Progenitor cell of endocrine pancreas (in vitro differentiated cells): ENCODE data around the gene ULK4. TPM values are rescaled to one million over a fixed set of nuclear protein-coding genes. Genes with fewer than 3 reads are reported as not detected.
A peak's percentile ranks its signal among the peaks of the same experiment; 100 is the strongest.
"Not testable (repeated sequence)": the region's sequence is repeated elsewhere in the genome, so short reads cannot be mapped to it uniquely, and the experiment has no call there.

ENCODE experiments used
- DNase-seq: peaks from one replicate; pipeline ENCODE4 v3.0.0; 2021; ENCODE audit warnings: low spot score; ENCODE audit not compliant: unreplicated experiment
- H3K27ac Mint-ChIP-seq: 2 replicates; pipeline ENCODE4 v1.8.0; 2021; ENCODE audit warnings: mild to moderate bottlenecking, moderate library complexity, mixed read lengths
- H3K27me3 Mint-ChIP-seq: 2 replicates; pipeline ENCODE4 v1.8.0; 2021; ENCODE audit warnings: mixed read lengths
- H3K36me3 Mint-ChIP-seq: 2 replicates; pipeline ENCODE4 v1.8.0; 2022; ENCODE audit warnings: mixed read lengths; ENCODE audit not compliant: insufficient read depth
- H3K4me1 Mint-ChIP-seq: 2 replicates; pipeline ENCODE4 v1.8.0; 2021; ENCODE audit warnings: low read depth, mixed read lengths
- H3K4me3 Mint-ChIP-seq: 2 replicates; pipeline ENCODE4 v1.8.0; 2021; ENCODE audit warnings: low read depth, mild to moderate bottlenecking, moderate library complexity, mixed read lengths
- H3K9me3 Mint-ChIP-seq: 2 replicates; pipeline ENCODE4 v1.8.0; 2021; ENCODE audit warnings: low read depth, mixed read lengths
- CTCF ChIP-seq: fragments of 200-600 bp; sonication (generic); IDR thresholded peaks from one replicate; pipeline ENCODE4 v1.5.0; 2021; ENCODE audit warnings: antibody characterized with exemption, mild to moderate bottlenecking; ENCODE audit not compliant: unreplicated experiment
- total RNA-seq: library from RNA; stranded (reverse); gene quantifications from 2 replicates; pipeline ENCODE4 v1.2.1, GENCODE V29; 2021

The ULK4 gene
- total RNA-seq, 1 donor from 2014 or later: 14.2 TPM

DNA sequence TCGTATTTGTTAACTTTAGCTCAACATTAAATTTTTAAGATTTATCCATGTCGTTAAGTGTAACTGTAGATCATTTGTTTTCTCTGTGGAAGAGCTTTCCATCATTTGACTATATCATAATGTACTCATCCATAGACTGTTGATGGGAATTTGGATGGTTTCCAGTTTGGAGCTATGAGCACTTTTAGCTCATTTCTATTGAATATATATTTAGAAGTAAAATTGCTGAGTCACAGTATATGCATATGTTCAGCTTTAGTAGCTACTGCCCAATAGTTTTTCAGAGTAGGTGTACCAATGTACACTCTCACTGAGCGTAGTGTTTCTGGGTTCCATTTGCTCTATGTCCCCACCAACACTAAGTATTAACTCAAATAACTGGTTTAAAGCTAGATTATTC is 263.0 kb downstream of the ULK4 start:
- peaks cover 9% of the 10 kb centered on the region for H3K36me3 Mint-ChIP-seq
- H3K27me3 Mint-ChIP-seq: no peaks in the 10 kb centered on the region
- no peak overlapping the region for H3K4me3 Mint-ChIP-seq
- H3K9me3 Mint-ChIP-seq: peaks cover 8% of the 10 kb centered on the region
- DNase-seq: no peak
- no peak overlapping the region for H3K27ac Mint-ChIP-seq
- peaks cover 7% of the 10 kb centered on the region for H3K4me1 Mint-ChIP-seq
- no peak for TF ChIP-seq CTCF

GRCh38 chr3:41697702-41698101 is 264.2 kb downstream of the ULK4 start:
- no peak for DNase-seq
- H3K4me3 Mint-ChIP-seq: no peak overlapping the region
- TF ChIP-seq CTCF: no peak
- peaks cover 7% of the 10 kb centered on the region for H3K4me1 Mint-ChIP-seq
- H3K9me3 Mint-ChIP-seq: peaks cover 8% of the 10 kb centered on the region
- H3K27ac Mint-ChIP-seq: no peak overlapping the region
- H3K36me3 Mint-ChIP-seq: peaks cover 9% of the 10 kb centered on the region
- H3K27me3 Mint-ChIP-seq: no peaks in the 10 kb centered on the region

DNA sequence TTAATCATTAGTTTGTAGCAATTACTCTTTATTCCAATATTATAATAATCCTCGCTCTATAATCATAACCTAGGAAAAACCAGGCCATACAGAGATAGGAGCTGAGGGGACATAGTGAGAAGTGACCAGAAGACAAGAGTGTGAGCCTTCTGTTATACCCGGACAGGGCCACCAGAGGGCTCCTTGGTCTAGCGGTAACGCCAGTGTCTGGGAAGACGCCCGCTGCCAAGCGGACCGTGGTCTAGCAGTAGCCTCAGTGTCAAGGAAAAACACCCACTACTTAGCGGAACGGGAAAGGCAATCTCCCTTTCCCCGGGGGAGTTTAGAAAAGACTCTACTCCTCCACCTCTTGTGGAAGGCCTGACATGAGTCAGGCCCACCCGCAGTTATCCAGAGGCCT is 266.1 kb downstream of the ULK4 start:
- H3K27ac Mint-ChIP-seq, H3K9me3 Mint-ChIP-seq, H3K4me3 Mint-ChIP-seq, H3K27me3 Mint-ChIP-seq, DNase-seq, H3K4me1 Mint-ChIP-seq, H3K36me3 Mint-ChIP-seq: not testable (repeated sequence)
- peak; percentile 23 for TF ChIP-seq CTCF

GRCh38 chr3:41693799-41694198 is 268.1 kb downstream of the ULK4 start:
- peaks cover 13% of the 10 kb centered on the region for H3K9me3 Mint-ChIP-seq
- no peak for TF ChIP-seq CTCF

DNA sequence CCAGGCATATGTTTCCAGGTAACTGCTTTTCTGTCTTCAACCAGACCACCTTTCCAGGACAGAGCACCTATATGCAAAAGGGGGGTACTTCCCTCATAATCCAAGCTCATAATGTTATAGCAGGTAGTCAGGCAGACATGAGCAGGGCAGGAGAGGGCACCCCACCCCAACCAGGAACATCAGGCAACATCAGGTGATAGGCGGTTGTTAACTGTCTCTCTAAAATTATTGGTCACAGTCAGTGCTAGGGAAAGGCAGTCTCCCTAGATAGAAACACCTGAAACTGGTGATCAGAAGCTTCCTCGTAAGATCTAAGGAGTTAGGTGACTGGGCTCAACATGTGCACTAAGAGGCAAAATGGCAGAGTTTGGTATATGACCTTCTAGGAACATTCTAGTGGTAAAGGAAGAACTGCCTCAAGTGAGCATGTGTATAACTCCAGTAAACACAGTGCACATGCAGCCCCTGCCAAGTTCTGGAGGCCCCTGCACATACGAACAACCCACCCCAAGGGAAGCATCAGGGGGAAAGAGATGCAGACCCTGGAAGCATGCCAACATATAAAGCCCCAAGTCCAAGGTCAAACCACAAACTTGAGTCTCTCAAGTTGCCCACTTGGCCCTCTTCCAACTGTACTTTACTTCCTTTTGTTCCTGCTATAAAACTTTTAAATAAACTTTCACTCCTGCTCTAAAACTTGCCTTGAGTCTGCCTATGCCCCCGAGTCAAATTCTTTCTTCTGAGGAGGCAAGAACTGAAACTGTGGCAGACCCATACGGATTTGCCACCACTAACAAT is 270.9 kb downstream of the ULK4 start:
- H3K36me3 Mint-ChIP-seq: peaks cover 11% of the 10 kb centered on the region
- no peak for DNase-seq
- H3K4me3 Mint-ChIP-seq: no peak overlapping the region
- H3K4me1 Mint-ChIP-seq: no peaks in the 10 kb centered on the region
- peaks cover 10% of the 10 kb centered on the region for H3K9me3 Mint-ChIP-seq
- H3K27me3 Mint-ChIP-seq: no peaks in the 10 kb centered on the region
- no peak overlapping the region for H3K27ac Mint-ChIP-seq
- TF ChIP-seq CTCF: no peak

More at GRCh38 chr3:41693799-41694198, 268.1 kb downstream of the ULK4 start:
- DNase-seq: no peak
- no peaks in the 10 kb centered on the region for H3K4me1 Mint-ChIP-seq
- no peaks in the 10 kb centered on the region for H3K27me3 Mint-ChIP-seq
- peaks cover 10% of the 10 kb centered on the region for H3K36me3 Mint-ChIP-seq
- no peak overlapping the region for H3K27ac Mint-ChIP-seq
- H3K4me3 Mint-ChIP-seq: no peak overlapping the region
